ENCODE data around the gene FGF8. TPM values are rescaled to one million over a fixed set of nuclear protein-coding genes. Genes with fewer than 3 reads are reported as not detected.

Gene FGF8
- total and polyA plus RNA-seq, 9 of the 15 experiments (the other 6 are each of a cell fraction or from before 2014, with no cell fraction given), result 0.13 to 0.82 (median 0.37) TPM; not detected in 5

DNA sequence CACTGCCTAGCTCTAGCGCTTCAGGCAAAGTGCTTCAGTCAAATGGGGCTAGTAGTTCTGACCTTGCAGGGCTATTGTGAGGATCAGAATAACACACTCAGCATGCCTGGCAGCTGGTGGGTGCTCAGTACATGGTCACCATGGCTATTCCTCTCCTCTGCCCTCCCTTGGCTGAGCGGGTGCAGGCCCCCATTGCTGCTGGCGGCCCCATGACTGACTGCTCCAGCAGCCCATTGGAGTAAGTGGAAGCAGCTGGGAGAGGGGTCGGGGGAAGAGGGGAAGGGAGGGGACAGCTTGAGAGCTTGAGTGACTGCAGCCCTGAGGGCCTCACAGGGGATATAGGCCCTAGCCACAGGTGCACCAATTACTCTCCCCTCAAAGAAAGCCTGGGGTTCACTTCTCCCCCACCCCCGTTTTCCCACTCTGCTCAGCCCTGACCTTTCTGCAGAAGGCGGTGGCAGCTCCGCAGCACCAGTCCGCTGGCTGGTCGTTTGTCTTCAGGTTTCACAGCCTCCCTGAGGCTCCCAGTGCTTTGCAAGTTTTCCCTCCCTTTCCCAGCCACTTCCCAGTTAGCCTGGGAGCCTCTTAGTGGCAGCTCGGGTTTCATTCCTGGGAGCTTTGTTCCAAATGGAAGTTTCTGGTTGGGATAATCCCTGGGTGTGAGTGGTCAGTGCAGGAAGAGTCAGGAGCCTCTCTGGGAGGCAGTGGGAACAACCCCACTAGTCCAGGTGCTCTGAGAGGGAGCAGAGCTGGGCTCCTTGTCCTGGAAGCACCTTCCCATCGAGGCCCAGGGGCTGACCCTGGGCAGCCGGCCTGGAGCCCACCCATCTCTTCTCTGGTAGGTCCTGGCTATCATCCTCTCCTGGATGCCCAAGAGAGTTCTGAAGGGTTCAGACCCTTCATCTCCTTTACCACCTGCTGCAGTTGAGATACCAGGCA lies 16.3 kb downstream of the FGF8 start (continued):
- TF ChIP-seq, protein P1, sequence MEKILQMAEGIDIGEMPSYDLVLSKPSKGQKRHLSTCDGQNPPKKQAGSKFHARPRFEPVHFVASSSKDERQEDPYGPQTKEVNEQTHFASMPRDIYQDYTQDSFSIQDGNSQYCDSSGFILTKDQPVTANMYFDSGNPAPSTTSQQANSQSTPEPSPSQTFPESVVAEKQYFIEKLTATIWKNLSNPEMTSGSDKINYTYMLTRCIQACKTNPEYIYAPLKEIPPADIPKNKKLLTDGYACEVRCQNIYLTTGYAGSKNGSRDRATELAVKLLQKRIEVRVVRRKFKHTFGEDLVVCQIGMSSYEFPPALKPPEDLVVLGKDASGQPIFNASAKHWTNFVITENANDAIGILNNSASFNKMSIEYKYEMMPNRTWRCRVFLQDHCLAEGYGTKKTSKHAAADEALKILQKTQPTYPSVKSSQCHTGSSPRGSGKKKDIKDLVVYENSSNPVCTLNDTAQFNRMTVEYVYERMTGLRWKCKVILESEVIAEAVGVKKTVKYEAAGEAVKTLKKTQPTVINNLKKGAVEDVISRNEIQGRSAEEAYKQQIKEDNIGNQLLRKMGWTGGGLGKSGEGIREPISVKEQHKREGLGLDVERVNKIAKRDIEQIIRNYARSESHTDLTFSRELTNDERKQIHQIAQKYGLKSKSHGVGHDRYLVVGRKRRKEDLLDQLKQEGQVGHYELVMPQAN (IDR thresholded peaks at IDR 0.05; ENCODE audit: borderline replicate concordance), result no peak

- ATAC-seq, result no peak
Observed at GRCh38 chr10:101758858-101759257, 17.1 kb downstream of the FGF8 start.

More at GRCh38 chr10:101758858-101759257, 17.1 kb downstream of the FGF8 start:
- intact Hi-C loops (cut with micrococcal nuclease) (no loop called here), in situ Hi-C loops (cut with MboI) (no loop called here)
- H3K4me3 ChIP-seq, result no peak overlapping the region
- FAIRE-seq, result no peak
- no peak overlapping the region for H3K9ac ChIP-seq (ENCODE audit: insufficient read depth in 1 of 2, low read depth in 2 of 2, low read length in 2 of 2)
- H3K79me2 ChIP-seq (ENCODE audit: control insufficient read depth, insufficient read depth, low read length), result no peaks in the 10 kb centered on the region
- POLR2A ChIA-PET, result interaction anchor here (0.7 to 1.1 kb wide), 2 partner anchors 9 to 10 kb away, joined by 3 to 6 read pairs; no protein-coding TSS in a partner anchor
- H3K27ac ChIP-seq (ENCODE audit: extremely low read depth, low read depth, low read length), result no peak overlapping the region
- WGBS (ENCODE audit: insufficient coverage, low coverage, missing lambda C conversion rate), result 10% methylated on average over 2 of the region's 2 CpGs
- H3K9me3 ChIP-seq (replicated peaks; ENCODE audit: control insufficient read depth, insufficient read depth, low read depth, low read length), result no peaks in the 10 kb centered on the region
- CTCF ChIA-PET (ENCODE audit: low intra/inter-chr PET ratio), result no interaction called here
- H3K4me1 ChIP-seq (replicated peaks in 1 of 2; ENCODE audit: control insufficient read depth in 2 of 2, insufficient read depth in 2 of 2, low read length in 2 of 2), result no peaks in the 10 kb centered on the region
- peaks cover 1 to 35% of the 10 kb centered on the region in 2 experiments; a peak in 2 of 5 replicates for H3K27me3 ChIP-seq (ENCODE audit: control insufficient read depth in 2 of 2, insufficient read depth in 2 of 2, low read length in 2 of 2)
- H3K9me1 ChIP-seq (ENCODE audit: control insufficient read depth, insufficient read depth, low read length), result no peaks in the 10 kb centered on the region
- H2AFZ ChIP-seq (ENCODE audit: low read depth, low read length), result no peak overlapping the region
- no peak overlapping the region for H3K4me2 ChIP-seq (ENCODE audit: insufficient read depth, low read length)
- H4K20me1 ChIP-seq (replicated peaks; ENCODE audit: control insufficient read depth, insufficient read depth, low read length), result no peaks in the 10 kb centered on the region
- H3K36me3 ChIP-seq (ENCODE audit: control insufficient read depth, insufficient read depth, low read length), result no peaks in the 10 kb centered on the region
- BruUV-seq (replicated peaks), result no TSS peak
- DNase-seq (ENCODE audit: extremely low read depth in 1 of 4, low spot score in 3 of 4), result no peak
- TF ChIP-seq MAFF (IDR thresholded peaks at IDR 0.05; ENCODE audit: low read length), result no peak
- TF ChIP-seq RBM25 (IDR thresholded peaks at IDR 0.05; ENCODE audit: low read depth, low read length, severe bottlenecking), result peak; percentile 55
- no peak for TF ChIP-seq BCOR (IDR thresholded peaks at IDR 0.05)
- peak; percentile 51; the same call in 1 of the 2 replicates for TF ChIP-seq ESRRA (IDR thresholded peaks at IDR 0.05; ENCODE audit: borderline replicate concordance, low read depth)
- no peak for TF ChIP-seq POU5F1 (IDR thresholded peaks at IDR 0.05; ENCODE audit: borderline replicate concordance, low read depth, low read length, partially characterized antibody)
- no peak for TF ChIP-seq USF2 (CRISPR knock-in tag; IDR thresholded peaks at IDR 0.05)

Data from K562 (cell line).